ENCODE measurements around the gene RPL7A.
A peak's percentile ranks its signal among the peaks of the same experiment; 100 is the strongest.
"Not testable (repeated sequence)": the region's sequence is repeated elsewhere in the genome, so short reads cannot be mapped to it uniquely, and the experiment has no call there.

The RPL7A gene

GRCh38 chr9:133369422-133369821 lies 21.4 kb downstream of the RPL7A start:
- no peak for DNase-seq (ENCODE audit: low spot score)

GRCh38 chr9:133369933-133370332 lies 21.9 kb downstream of the RPL7A start:
- no peak for DNase-seq (ENCODE audit: low spot score)

- no peak for DNase-seq (ENCODE audit: low spot score)
Measured at GRCh38 chr9:133370685-133371084, 22.7 kb downstream of the RPL7A start.

- DNase-seq (ENCODE audit: low spot score): no peak
Measured at GRCh38 chr9:133371261-133371711, 23.3 kb downstream of the RPL7A start.

GRCh38 chr9:133372144-133372543 lies 24.1 kb downstream of the RPL7A start:
- no peak for DNase-seq (ENCODE audit: low spot score)

GRCh38 chr9:133374612-133375115 lies 26.6 kb downstream of the RPL7A start:
- peak; percentile 74 for DNase-seq (ENCODE audit: low spot score)

- DNase-seq (ENCODE audit: low spot score): peak; percentile 69
Measured at GRCh38 chr9:133375116-133375723, 27.2 kb downstream of the RPL7A start.

- DNase-seq (ENCODE audit: low spot score): peak; percentile 99
Measured at GRCh38 chr9:133375724-133376654, 28.0 kb downstream of the RPL7A start, which contains the start of the genes STKLD1 and SURF4. Gene STKLD1, plus strand, starts transcription at chr9:133376366. Its CDS starts 108 bp downstream, at chr9:133376474. Gene SURF4, minus strand, starts transcription at chr9:133376060. Its CDS starts 91 bp downstream, at chr9:133375969.

GRCh38 chr9:133377280-133377679 lies 29.3 kb downstream of the RPL7A start:
- not testable (repeated sequence) for DNase-seq (ENCODE audit: low spot score)

GRCh38 chr9:133377721-133378216 lies 29.8 kb downstream of the RPL7A start:
- DNase-seq (ENCODE audit: low spot score): no peak

GRCh38 chr9:133378408-133378962 lies 30.5 kb downstream of the RPL7A start:
- DNase-seq (ENCODE audit: low spot score): no peak

- DNase-seq (ENCODE audit: low spot score): no peak
Measured at GRCh38 chr9:133379153-133380086, 31.4 kb downstream of the RPL7A start.

GRCh38 chr9:133380734-133381133 lies 32.7 kb downstream of the RPL7A start:
- no peak for DNase-seq (ENCODE audit: low spot score)

- DNase-seq (ENCODE audit: low spot score): no peak
Measured at GRCh38 chr9:133382507-133383141, 34.6 kb downstream of the RPL7A start.

GRCh38 chr9:133383438-133383837 lies 35.4 kb downstream of the RPL7A start:
- no peak for DNase-seq (ENCODE audit: low spot score)

GRCh38 chr9:133384736-133385321 lies 36.8 kb downstream of the RPL7A start:
- no peak for DNase-seq (ENCODE audit: low spot score)

- no peak for DNase-seq (ENCODE audit: low spot score)
Measured at GRCh38 chr9:133385452-133385851, 37.4 kb downstream of the RPL7A start.

- no peak for DNase-seq (ENCODE audit: low spot score)
Measured at GRCh38 chr9:133386338-133386737, 38.3 kb downstream of the RPL7A start.

GRCh38 chr9:133387680-133388079 lies 39.7 kb downstream of the RPL7A start:
- no peak for DNase-seq (ENCODE audit: low spot score)

- no peak for DNase-seq (ENCODE audit: low spot score)
Measured at GRCh38 chr9:133389025-133389557, 41.1 kb downstream of the RPL7A start.
